ENCODE data around the gene SLC19A1. TPM values are rescaled to one million over a fixed set of nuclear protein-coding genes. Genes with fewer than 3 reads are reported as not detected.

SLC19A1 gene
- total RNA-seq, 4 donors from 2014 or later: 1.5 to 8.6 (median 5.3) TPM

GRCh38 chr21:45469273-45470086, 72.8 kb downstream of the SLC19A1 start:
- 85 to 93% methylated on average over 3 to 8 of the region's 24 CpGs for WGBS, 2 donors (ENCODE audit: low coverage in 1 of 2)
- H3K9me3 ChIP-seq: no peaks in the 10 kb centered on the region
- H3K36me3 ChIP-seq: peaks cover 0 to 13% of the 10 kb centered on the region in 2 donors
- no peak for TF ChIP-seq CTCF (IDR thresholded peaks at IDR 0.05)
- no peak for TF ChIP-seq EP300 (IDR thresholded peaks at IDR 0.05)
- TF ChIP-seq POLR2A (IDR thresholded peaks at IDR 0.05): no peak
- no peak for TF ChIP-seq POLR2AphosphoS5 (IDR thresholded peaks at IDR 0.05)
- H3K27me3 ChIP-seq: peaks cover 15% of the 10 kb centered on the region
- H3K4me3 ChIP-seq: no peak overlapping the region
- peak overlapping the region in 3 of 4 donors; percentile 47 to 84 (median 55) for H3K27ac ChIP-seq
- no peak for ATAC-seq
- H3K4me1 ChIP-seq: peaks cover 0 to 70% (median 22%) of the 10 kb centered on the region in 3 donors

- no CpG with 5 or more reads among the region's 14 CpGs for WGBS, 2 donors (ENCODE audit: low coverage in 1 of 2)
- peaks cover 0 to 70% (median 22%) of the 10 kb centered on the region in 3 donors for H3K4me1 ChIP-seq
- ATAC-seq: no peak
Observed at GRCh38 chr21:45468971-45469272, 73.3 kb downstream of the SLC19A1 start.

GRCh38 chr21:45468051-45468970, 73.9 kb downstream of the SLC19A1 start:
- 70 to 81% methylated on average over 6 to 10 of the region's 45 CpGs for WGBS, 2 donors (ENCODE audit: low coverage in 1 of 2)
- peaks cover 0 to 68% (median 22%) of the 10 kb centered on the region in 3 donors for H3K4me1 ChIP-seq
- peaks cover 0 to 12% of the 10 kb centered on the region in 2 donors for H3K36me3 ChIP-seq
- TF ChIP-seq POLR2AphosphoS5 (IDR thresholded peaks at IDR 0.05) (no peak), POLR2A (IDR thresholded peaks at IDR 0.05) (no peak), EP300 (IDR thresholded peaks at IDR 0.05) (no peak), CTCF (IDR thresholded peaks at IDR 0.05) (no peak)
- peak overlapping the region in 2 of 4 donors; percentile 55 to 84 for H3K27ac ChIP-seq
- ATAC-seq: no peak
- peaks cover 15% of the 10 kb centered on the region for H3K27me3 ChIP-seq
- H3K4me3 ChIP-seq: no peak overlapping the region
- peaks cover 0 to under 1% (median 0%) of the 10 kb centered on the region in 3 donors for H3K9me3 ChIP-seq

More at GRCh38 chr21:45468971-45469272, 73.3 kb downstream of the SLC19A1 start:
- no peak for TF ChIP-seq CTCF (IDR thresholded peaks at IDR 0.05)
- H3K9me3 ChIP-seq: no peaks in the 10 kb centered on the region
- H3K27ac ChIP-seq: peak overlapping the region in 3 of 4 donors; percentile 47 to 84 (median 55)
- H3K36me3 ChIP-seq: peaks cover 0 to 12% of the 10 kb centered on the region in 2 donors
- H3K4me3 ChIP-seq: no peak overlapping the region
- H3K27me3 ChIP-seq: peaks cover 15% of the 10 kb centered on the region

GRCh38 chr21:45467221-45467779, 74.9 kb downstream of the SLC19A1 start:
- H3K9me3 ChIP-seq: peaks cover 0 to 8% (median 0%) of the 10 kb centered on the region in 3 donors
- H3K27ac ChIP-seq: peak overlapping the region in 2 of 4 donors; percentile 31 to 35
- H3K27me3 ChIP-seq: peaks cover 7% of the 10 kb centered on the region
- TF ChIP-seq POLR2AphosphoS5 (IDR thresholded peaks at IDR 0.05): no peak
- no peak for TF ChIP-seq POLR2A (IDR thresholded peaks at IDR 0.05)
- TF ChIP-seq EP300 (IDR thresholded peaks at IDR 0.05): no peak
- TF ChIP-seq CTCF (IDR thresholded peaks at IDR 0.05): no peak
- peaks cover 0 to 12% of the 10 kb centered on the region in 2 donors for H3K36me3 ChIP-seq
- ATAC-seq: no peak
- 88% methylated on average over 3 of the region's 25 CpGs; no CpG with 5 or more reads in 1 of the 2 donors for WGBS, 2 donors (ENCODE audit: low coverage in 1 of 2)
- no peak overlapping the region for H3K4me3 ChIP-seq
- peaks cover 0 to 58% (median 16%) of the 10 kb centered on the region in 3 donors for H3K4me1 ChIP-seq
